Memory B cell (primary cell): ENCODE results near the gene USP17L15.
"Not testable (repeated sequence)": the region's sequence is repeated elsewhere in the genome, so short reads cannot be mapped to it uniquely, and the experiment has no call there.

ENCODE experiments used
- ATAC-seq: fragments of 150-1000 bp; cut with Tn5 transposase; 2 replicates; pipeline ENCODE4 v1.10.0; 2021; ENCODE audit warnings: low read depth, mild to moderate bottlenecking, moderate library complexity
- DNase-seq, 2 donors: peaks; one replicate each; pipeline ENCODE4 v3.0.0; 2022; ENCODE audit warnings: low spot score in 2 of 2
- H3K27ac Mint-ChIP-seq: one replicate; pipeline ENCODE4 v1.8.0; 2022; ENCODE audit warnings: mild to moderate bottlenecking, moderate library complexity, mixed read lengths
- H3K27me3 Mint-ChIP-seq: one replicate; pipeline ENCODE4 v1.8.0; 2022; ENCODE audit warnings: mixed read lengths
- H3K36me3 Mint-ChIP-seq: one replicate; pipeline ENCODE4 v1.8.0; 2022; ENCODE audit warnings: mild to moderate bottlenecking, mixed read lengths
- H3K4me1 Mint-ChIP-seq: one replicate; pipeline ENCODE4 v1.8.0; 2022; ENCODE audit warnings: mixed read lengths
- H3K4me3 Mint-ChIP-seq: one replicate; pipeline ENCODE4 v1.8.0; 2022; ENCODE audit warnings: mild to moderate bottlenecking, moderate library complexity, mixed read lengths
- H3K9me3 Mint-ChIP-seq: one replicate; pipeline ENCODE4 v1.8.0; 2022; ENCODE audit warnings: mixed read lengths

USP17L15 gene, protein sequence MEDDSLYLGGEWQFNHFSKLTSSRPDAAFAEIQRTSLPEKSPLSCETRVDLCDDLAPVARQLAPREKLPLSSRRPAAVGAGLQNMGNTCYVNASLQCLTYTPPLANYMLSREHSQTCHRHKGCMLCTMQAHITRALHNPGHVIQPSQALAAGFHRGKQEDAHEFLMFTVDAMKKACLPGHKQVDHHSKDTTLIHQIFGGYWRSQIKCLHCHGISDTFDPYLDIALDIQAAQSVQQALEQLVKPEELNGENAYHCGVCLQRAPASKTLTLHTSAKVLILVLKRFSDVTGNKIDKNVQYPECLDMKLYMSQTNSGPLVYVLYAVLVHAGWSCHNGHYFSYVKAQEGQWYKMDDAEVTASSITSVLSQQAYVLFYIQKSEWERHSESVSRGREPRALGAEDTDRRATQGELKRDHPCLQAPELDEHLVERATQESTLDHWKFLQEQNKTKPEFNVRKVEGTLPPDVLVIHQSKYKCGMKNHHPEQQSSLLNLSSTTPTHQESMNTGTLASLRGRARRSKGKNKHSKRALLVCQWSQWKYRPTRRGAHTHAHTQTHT

DNA sequence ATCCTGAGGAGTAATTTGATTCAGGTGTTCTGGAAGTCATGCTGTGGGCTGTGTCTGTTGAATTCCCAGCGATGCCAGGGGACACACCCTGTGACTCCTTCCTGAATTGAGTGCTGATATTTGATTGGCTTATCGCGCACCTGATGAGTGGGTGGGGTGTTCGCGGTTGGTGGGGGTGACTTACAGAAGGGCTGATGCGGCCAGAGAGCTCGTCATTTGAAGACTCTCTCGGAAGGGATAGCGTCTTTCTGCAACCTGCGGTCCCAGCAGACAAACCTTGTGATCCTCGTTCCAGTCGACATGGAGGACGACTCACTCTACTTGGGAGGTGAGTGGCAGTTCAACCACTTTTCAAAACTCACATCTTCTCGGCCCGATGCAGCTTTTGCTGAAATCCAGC lies at the start of gene USP17L15:
Gene USP17L15, plus strand, starts transcription at position 301 of the 400 bp plus-strand sequence. Its CDS starts 0 bp downstream, at position 301.
- H3K4me1 Mint-ChIP-seq, H3K36me3 Mint-ChIP-seq, H3K4me3 Mint-ChIP-seq, H3K27me3 Mint-ChIP-seq, H3K27ac Mint-ChIP-seq, ATAC-seq, H3K9me3 Mint-ChIP-seq, DNase-seq: not testable (repeated sequence)

DNA sequence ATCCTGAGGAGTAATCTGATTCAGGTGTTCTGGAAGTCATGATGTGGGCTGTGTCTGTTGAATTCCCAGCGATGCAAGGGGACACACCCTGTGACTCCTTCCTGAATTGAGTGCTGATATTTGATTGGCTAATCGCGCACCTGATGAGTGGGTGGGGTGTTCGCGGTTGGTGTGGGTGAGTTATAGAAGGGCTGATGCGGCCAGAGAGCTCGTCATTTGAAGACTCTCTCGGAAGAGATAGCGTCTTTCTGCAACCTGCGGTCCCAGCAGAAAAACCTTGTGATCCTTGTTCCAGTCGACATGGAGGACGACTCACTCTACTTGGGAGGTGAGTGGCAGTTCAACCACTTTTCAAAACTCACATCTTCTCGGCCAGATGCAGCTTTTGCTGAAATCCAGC lies 23.8 kb upstream of the USP17L15 start, which contains the start of gene USP17L10:
Gene USP17L10, plus strand, starts transcription at position 301 of the 400 bp plus-strand sequence. Its CDS starts 0 bp downstream, at position 301.
- not testable (repeated sequence) for H3K4me1 Mint-ChIP-seq, H3K27ac Mint-ChIP-seq, H3K9me3 Mint-ChIP-seq, H3K27me3 Mint-ChIP-seq, DNase-seq, H3K36me3 Mint-ChIP-seq, H3K4me3 Mint-ChIP-seq, ATAC-seq

DNA sequence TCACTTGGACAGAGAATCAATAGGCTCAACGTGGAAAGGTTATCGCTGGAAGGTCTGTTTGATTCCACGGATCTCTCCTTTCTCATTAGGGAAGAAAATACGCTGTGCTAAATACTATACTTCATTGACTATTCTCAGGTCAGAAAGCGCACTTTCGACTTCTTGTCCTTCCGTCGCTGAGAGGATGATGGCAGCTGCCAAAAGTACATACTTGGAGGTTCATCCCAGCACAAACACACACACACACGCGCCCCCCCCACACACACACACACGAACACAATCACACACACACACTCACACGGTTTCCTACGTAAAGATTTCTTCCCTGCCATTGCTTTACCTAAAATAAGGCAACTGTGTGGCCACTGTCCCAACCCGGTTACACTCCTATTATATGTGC lies 19.5 kb upstream of the USP17L15 start:
- not testable (repeated sequence) for H3K4me3 Mint-ChIP-seq, H3K27ac Mint-ChIP-seq, DNase-seq, H3K4me1 Mint-ChIP-seq, H3K9me3 Mint-ChIP-seq, ATAC-seq, H3K27me3 Mint-ChIP-seq, H3K36me3 Mint-ChIP-seq

DNA sequence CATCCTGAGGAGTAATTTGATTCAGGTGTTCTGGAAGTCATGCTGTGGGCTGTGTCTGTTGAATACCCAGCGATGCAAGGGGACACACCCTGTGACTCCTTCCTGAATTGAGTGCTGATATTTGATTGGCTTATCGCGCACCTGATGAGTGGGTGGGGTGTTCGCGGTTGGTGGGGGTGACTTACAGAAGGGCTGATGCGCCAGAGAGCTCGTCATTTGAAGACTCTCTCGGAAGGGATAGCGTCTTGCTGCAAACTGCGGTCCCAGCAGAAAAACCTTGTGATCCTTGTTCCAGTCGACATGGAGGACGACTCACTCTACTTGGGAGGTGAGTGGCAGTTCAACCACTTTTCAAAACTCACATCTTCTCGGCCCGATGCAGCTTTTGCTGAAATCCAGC lies 19.1 kb upstream of the USP17L15 start, which contains the start of gene USP17L11:
Gene USP17L11, plus strand, starts transcription at position 301 of the 400 bp plus-strand sequence. Its CDS starts 0 bp downstream, at position 301.
- not testable (repeated sequence) for DNase-seq, H3K27me3 Mint-ChIP-seq, H3K27ac Mint-ChIP-seq, H3K4me3 Mint-ChIP-seq, H3K9me3 Mint-ChIP-seq, H3K4me1 Mint-ChIP-seq, ATAC-seq, H3K36me3 Mint-ChIP-seq

DNA sequence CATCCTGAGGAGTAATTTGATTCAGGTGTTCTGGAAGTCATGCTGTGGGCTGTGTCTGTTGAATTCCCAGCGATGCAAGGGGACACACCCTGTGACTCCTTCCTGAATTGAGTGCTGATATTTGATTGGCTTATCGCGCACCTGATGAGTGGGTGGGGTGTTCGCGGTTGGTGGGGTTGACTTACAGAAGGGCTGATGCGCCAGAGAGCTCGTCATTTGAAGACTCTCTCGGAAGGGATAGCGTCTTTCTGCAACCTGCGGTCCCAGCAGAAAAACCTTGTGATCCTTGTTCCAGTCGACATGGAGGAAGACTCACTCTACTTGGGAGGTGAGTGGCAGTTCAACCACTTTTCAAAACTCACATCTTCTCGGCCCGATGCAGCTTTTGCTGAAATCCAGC lies 14.3 kb upstream of the USP17L15 start, which contains the start of gene USP17L12:
Gene USP17L12, plus strand, starts transcription at position 301 of the 400 bp plus-strand sequence. Its CDS starts 0 bp downstream, at position 301.
- not testable (repeated sequence) for H3K4me1 Mint-ChIP-seq, H3K36me3 Mint-ChIP-seq, DNase-seq, ATAC-seq, H3K27me3 Mint-ChIP-seq, H3K27ac Mint-ChIP-seq, H3K4me3 Mint-ChIP-seq, H3K9me3 Mint-ChIP-seq

DNA sequence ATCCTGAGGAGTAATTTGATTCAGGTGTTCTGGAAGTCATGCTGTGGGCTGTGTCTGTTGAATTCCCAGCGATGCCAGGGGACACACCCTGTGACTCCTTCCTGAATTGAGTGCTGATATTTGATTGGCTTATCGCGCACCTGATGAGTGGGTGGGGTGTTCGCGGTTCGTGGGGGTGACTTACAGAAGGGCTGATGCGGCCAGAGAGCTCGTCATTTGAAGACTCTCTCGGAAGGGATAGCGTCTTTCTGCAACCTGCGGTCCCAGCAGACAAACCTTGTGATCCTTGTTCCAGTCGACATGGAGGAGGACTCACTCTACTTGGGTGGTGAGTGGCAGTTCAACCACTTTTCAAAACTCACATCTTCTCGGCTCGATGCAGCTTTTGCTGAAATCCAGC lies 9.6 kb upstream of the USP17L15 start, which contains the start of gene USP17L13:
Gene USP17L13, plus strand, starts transcription at position 301 of the 400 bp plus-strand sequence. Its CDS starts 0 bp downstream, at position 301.
- H3K4me1 Mint-ChIP-seq, H3K36me3 Mint-ChIP-seq, ATAC-seq, H3K27ac Mint-ChIP-seq, H3K27me3 Mint-ChIP-seq, DNase-seq, H3K9me3 Mint-ChIP-seq, H3K4me3 Mint-ChIP-seq: not testable (repeated sequence)

DNA sequence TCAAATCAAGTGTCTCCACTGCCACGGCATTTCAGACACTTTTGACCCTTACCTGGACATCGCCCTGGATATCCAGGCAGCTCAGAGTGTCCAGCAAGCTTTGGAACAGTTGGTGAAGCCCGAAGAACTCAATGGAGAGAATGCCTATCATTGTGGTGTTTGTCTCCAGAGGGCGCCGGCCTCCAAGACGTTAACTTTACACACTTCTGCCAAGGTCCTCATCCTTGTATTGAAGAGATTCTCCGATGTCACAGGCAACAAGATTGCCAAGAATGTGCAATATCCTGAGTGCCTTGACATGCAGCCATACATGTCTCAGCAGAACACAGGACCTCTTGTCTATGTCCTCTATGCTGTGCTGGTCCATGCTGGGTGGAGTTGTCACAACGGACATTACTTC lies 3.9 kb upstream of the USP17L15 start:
- H3K27ac Mint-ChIP-seq, ATAC-seq, H3K4me1 Mint-ChIP-seq: not testable (repeated sequence)

DNA sequence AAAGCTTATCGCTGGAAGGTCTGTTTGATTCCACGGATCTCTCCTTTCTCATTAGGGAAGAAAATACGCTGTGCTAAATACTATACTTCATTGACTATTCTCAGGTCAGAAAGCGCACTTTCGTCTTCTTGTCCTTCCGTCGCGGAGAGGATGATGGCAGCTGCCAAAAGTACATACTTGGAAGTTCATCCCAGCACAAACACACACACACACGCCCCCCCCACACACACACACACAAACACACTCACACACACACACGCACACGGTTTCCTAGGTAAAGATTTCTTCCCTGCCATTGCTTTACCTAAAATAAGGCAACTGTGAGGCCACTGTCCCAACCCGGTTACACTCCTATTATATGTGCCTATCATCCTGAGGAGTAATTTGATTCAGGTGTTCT lies 4.3 kb downstream of the USP17L15 start:
- not testable (repeated sequence) for H3K4me1 Mint-ChIP-seq, H3K27me3 Mint-ChIP-seq, ATAC-seq, H3K36me3 Mint-ChIP-seq, H3K9me3 Mint-ChIP-seq, H3K4me3 Mint-ChIP-seq, DNase-seq, H3K27ac Mint-ChIP-seq

More for the DNA sequence above, 3.9 kb upstream of the USP17L15 start:
- H3K27me3 Mint-ChIP-seq, DNase-seq, H3K36me3 Mint-ChIP-seq, H3K4me3 Mint-ChIP-seq, H3K9me3 Mint-ChIP-seq: not testable (repeated sequence)

DNA sequence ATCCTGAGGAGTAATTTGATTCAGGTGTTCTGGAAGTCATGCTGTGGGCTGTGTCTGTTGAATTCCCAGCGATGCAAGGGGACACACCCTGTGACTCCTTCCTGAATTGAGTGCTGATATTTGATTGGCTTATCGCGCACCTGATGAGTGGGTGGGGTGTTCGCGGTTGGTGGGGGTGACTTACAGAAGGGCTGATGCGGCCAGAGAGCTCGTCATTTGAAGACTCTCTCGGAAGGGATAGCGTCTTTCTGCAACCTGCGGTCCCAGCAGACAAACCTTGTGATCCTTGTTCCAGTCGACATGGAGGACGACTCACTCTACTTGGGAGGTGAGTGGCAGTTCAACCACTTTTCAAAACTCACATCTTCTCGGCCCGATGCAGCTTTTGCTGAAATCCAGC lies 9.4 kb downstream of the USP17L15 start, which contains the start of gene USP17L17:
Gene USP17L17, plus strand, starts transcription at position 301 of the 400 bp plus-strand sequence. Its CDS starts 0 bp downstream, at position 301.
- not testable (repeated sequence) for H3K4me3 Mint-ChIP-seq, H3K27ac Mint-ChIP-seq, H3K4me1 Mint-ChIP-seq, DNase-seq, H3K36me3 Mint-ChIP-seq, H3K9me3 Mint-ChIP-seq, ATAC-seq, H3K27me3 Mint-ChIP-seq

DNA sequence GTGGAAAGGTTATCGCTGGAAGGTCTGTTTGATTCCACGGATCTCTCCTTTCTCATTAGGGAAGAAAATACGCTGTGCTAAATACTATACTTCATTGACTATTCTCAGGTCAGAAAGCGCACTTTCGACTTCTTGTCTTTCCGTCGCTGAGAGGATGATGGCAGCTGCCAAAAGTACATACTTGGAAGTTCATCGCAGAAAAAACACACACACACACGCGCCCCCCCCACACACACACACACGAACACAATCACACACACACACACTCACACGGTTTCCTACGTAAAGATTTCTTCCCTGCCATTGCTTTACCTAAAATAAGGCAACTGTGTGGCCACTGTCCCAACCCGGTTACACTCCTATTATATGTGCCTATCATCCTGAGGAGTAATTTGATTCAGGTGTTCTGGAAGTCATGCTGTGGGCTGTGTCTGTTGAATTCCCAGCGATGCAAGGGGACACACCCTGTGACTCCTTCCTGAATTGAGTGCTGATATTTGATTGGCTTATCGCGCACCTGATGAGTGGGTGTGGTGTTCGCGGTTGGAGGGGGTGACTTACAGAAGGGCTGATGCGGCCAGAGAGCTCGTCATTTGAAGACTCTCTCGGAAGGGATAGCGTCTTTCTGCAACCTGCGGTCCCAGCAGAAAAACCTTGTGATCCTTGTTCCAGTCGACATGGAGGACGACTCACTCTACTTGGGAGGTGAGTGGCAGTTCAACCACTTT lies 13.9 kb downstream of the USP17L15 start, which contains the start of gene USP17L18:
Gene USP17L18, plus strand, starts transcription at position 678 of the 728 bp plus-strand sequence. Its CDS starts 0 bp downstream, at position 678.
- not testable (repeated sequence) for H3K36me3 Mint-ChIP-seq, ATAC-seq, H3K4me3 Mint-ChIP-seq, H3K27ac Mint-ChIP-seq, H3K4me1 Mint-ChIP-seq, H3K9me3 Mint-ChIP-seq, DNase-seq, H3K27me3 Mint-ChIP-seq

DNA sequence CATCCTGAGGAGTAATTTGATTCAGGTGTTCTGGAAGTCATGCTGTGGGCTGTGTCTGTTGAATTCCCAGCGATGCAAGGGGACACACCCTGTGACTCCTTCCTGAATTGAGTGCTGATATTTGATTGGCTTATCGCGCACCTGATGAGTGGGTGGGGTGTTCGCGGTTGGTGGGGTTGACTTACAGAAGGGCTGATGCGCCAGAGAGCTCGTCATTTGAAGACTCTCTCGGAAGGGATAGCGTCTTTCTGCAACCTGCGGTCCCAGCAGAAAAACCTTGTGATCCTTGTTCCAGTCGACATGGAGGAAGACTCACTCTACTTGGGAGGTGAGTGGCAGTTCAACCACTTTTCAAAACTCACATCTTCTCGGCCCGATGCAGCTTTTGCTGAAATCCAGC lies 18.9 kb downstream of the USP17L15 start, which contains the start of gene USP17L19:
Gene USP17L19, plus strand, starts transcription at position 301 of the 400 bp plus-strand sequence. Its CDS starts 0 bp downstream, at position 301.
- not testable (repeated sequence) for H3K27ac Mint-ChIP-seq, H3K4me1 Mint-ChIP-seq, H3K36me3 Mint-ChIP-seq, ATAC-seq, H3K27me3 Mint-ChIP-seq, DNase-seq, H3K9me3 Mint-ChIP-seq, H3K4me3 Mint-ChIP-seq

DNA sequence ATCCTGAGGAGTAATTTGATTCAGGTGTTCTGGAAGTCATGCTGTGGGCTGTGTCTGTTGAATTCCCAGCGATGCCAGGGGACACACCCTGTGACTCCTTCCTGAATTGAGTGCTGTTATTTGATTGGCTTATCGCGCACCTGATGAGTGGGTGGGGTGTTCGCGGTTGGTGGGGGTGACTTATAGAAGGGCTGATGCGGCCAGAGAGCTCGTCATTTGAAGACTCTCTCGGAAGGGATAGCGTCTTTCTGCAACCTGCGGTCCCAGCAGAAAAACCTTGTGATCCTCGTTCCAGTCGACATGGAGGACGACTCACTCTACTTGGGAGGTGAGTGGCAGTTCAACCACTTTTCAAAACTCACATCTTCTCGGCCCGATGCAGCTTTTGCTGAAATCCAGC lies 23.6 kb downstream of the USP17L15 start, which contains the start of gene USP17L20:
Gene USP17L20, plus strand, starts transcription at position 301 of the 400 bp plus-strand sequence. Its CDS starts 0 bp downstream, at position 301.
- not testable (repeated sequence) for H3K27ac Mint-ChIP-seq, H3K4me1 Mint-ChIP-seq, H3K36me3 Mint-ChIP-seq, H3K9me3 Mint-ChIP-seq, H3K4me3 Mint-ChIP-seq, ATAC-seq, H3K27me3 Mint-ChIP-seq, DNase-seq

DNA sequence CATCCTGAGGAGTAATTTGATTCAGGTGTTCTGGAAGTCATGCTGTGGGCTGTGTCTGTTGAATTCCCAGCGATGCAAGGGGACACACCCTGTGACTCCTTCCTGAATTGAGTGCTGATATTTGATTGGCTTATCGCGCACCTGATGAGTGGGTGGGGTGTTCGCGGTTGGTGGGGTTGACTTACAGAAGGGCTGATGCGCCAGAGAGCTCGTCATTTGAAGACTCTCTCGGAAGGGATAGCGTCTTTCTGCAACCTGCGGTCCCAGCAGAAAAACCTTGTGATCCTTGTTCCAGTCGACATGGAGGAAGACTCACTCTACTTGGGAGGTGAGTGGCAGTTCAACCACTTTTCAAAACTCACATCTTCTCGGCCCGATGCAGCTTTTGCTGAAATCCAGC lies 28.4 kb downstream of the USP17L15 start, which contains the start of gene USP17L21:
Gene USP17L21, plus strand, starts transcription at position 301 of the 400 bp plus-strand sequence. Its CDS starts 0 bp downstream, at position 301.
- DNase-seq, H3K27ac Mint-ChIP-seq, H3K27me3 Mint-ChIP-seq, H3K9me3 Mint-ChIP-seq, ATAC-seq, H3K4me1 Mint-ChIP-seq, H3K36me3 Mint-ChIP-seq, H3K4me3 Mint-ChIP-seq: not testable (repeated sequence)
